ENCODE results near the gene EIF3L.

DNA sequence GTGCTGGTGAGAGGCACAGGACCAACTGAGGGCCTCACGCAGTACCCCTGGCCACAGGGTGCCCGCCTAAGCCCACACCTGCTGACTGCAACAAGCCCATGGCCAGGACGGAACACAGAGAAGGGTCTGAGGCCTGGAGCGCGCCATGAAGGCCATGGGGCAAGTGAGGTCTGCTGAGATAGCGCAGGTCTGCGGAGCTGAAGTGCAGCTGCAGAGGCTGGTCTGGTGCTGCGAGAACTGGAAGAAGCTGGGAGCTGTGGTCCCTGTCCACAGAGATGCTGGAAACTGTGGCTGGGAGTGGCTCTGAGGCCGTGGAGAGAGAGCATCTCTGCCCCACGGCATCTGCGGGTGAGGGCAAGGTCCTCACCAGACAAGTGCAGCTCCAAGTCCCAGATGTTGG lies 17.7 kb upstream of the EIF3L start:
- TF ChIP-seq EP300 (IDR thresholded peaks at IDR 0.05) (no peak), POLR2AphosphoS5 (IDR thresholded peaks at IDR 0.05) (no peak), POLR2A (IDR thresholded peaks at IDR 0.05) (no peak)
- TF ChIP-seq, protein P1, sequence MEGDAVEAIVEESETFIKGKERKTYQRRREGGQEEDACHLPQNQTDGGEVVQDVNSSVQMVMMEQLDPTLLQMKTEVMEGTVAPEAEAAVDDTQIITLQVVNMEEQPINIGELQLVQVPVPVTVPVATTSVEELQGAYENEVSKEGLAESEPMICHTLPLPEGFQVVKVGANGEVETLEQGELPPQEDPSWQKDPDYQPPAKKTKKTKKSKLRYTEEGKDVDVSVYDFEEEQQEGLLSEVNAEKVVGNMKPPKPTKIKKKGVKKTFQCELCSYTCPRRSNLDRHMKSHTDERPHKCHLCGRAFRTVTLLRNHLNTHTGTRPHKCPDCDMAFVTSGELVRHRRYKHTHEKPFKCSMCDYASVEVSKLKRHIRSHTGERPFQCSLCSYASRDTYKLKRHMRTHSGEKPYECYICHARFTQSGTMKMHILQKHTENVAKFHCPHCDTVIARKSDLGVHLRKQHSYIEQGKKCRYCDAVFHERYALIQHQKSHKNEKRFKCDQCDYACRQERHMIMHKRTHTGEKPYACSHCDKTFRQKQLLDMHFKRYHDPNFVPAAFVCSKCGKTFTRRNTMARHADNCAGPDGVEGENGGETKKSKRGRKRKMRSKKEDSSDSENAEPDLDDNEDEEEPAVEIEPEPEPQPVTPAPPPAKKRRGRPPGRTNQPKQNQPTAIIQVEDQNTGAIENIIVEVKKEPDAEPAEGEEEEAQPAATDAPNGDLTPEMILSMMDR (IDR thresholded peaks at IDR 0.05) = no peak
